HG03565 (cell line): Measurements from ENCODE around the gene TRIM10.

Experiments used
- ATAC-seq: cut with Tn5 transposase; IDR thresholded peaks from one replicate; pipeline ENCODE4 v1.9.1; 2021; ENCODE audit warnings: mild to moderate bottlenecking, moderate library complexity; ENCODE audit not compliant: unreplicated experiment

TRIM10 gene, protein sequence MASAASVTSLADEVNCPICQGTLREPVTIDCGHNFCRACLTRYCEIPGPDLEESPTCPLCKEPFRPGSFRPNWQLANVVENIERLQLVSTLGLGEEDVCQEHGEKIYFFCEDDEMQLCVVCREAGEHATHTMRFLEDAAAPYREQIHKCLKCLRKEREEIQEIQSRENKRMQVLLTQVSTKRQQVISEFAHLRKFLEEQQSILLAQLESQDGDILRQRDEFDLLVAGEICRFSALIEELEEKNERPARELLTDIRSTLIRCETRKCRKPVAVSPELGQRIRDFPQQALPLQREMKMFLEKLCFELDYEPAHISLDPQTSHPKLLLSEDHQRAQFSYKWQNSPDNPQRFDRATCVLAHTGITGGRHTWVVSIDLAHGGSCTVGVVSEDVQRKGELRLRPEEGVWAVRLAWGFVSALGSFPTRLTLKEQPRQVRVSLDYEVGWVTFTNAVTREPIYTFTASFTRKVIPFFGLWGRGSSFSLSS

DNA sequence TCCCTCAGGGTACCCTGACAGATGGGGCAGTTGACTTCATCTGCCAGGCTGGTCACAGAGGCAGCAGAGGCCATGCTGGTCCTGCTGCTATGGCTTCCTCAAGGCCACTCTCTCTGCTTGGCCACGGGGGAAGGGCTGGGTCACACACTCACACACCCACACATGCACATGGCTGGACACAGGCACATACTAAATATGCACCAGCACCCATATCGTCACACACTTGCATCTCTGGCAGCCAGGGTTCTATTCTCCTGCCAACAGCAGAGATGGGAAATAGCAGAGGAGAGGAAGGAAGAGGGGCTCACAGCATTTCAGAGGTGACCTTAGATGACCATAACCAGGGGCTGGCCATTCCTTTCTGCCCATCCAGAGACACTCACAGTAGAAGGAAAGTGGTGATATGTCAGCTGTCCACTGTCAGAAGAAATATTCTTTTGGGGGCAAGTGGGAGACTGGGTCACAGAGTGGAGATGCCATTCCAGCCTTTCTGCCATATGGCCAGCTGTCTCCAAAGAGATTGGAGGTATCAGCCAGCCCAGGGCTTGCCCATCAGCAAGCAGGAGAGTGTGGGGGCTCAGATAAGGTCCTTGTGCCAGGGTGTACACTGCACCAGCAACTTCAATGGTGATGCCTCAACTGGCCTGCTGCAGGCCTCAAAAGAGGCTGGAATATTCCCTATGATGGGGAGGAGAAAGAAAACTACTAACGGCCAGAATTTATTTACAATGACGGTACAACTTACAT is at the start of gene TRIM10:
TSS of gene TRIM10 (minus strand) at position 427 of the 747 bp plus-strand sequence. CDS start at position 74, 353 bp downstream.
- ATAC-seq, result no peak

DNA sequence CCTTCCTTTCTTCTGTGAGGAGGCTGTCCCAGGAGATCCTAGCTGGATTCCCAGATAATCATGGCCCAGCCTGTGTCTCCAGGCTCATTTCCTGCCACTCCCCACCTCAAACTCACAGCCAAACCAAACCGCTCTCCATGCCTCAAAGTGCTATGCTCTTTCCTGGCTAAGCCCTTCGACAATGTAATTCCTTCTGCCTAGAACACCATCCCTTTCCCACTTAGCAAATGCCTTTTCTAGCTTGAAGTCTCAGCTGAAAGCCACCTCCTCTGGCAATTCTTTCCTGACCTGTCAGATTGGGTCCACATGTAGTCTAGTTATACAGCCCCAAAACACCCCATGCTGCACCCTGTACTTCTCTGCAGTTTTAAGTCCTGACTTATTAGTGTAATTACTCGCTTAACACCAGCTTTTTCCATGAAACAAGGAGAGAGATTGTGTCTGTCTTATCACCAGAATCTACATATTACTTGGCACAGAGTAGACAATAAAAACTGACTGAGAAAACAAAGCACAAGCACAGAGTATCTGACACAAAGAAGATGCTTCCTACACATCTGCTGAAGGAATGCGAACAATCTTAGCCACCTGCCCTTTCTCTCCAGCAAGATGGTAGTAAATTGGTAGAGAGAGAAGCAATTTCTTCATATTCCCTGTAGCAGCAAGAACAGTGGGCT is 46.7 kb upstream of the TRIM10 start:
- no peak for ATAC-seq

DNA sequence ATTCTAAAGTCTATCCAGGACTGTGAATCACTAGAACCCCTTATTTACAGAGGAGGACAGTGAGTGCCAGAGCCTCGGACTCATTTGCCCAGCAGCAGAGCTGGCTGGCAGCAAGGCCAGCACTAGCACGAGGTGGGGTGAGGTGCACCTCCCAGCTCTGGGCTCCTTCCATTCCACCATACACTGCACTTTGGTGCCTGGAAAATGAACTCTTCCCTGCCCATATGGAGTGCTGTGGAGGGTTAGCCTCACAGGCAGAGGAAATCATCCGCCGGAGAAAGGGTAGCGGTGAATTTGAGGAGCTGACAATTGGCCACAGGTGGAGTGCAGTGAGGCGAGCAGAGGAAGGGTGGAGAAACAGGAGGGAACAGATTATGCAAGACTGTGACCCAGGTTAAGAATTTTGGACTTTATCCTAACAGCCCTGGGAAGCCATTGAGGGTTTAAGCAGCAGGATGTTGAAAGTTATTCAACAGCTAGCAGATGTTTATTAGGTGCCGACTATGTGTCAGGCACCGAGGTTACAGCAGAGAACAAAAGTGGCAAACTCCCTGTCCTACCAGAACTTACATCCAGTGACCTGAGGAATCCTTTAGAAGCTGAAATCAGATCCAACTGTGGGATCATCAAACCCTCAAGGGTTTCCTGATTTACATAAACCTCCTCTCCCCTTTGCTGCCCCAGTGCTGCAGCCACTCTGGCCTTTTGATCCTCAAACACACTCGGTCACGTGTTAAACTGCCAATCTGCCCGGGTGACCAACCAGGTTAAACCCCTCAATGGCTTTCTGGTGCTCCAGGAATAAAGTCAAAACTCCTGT is 46.0 kb upstream of the TRIM10 start:
- ATAC-seq, result no peak

DNA sequence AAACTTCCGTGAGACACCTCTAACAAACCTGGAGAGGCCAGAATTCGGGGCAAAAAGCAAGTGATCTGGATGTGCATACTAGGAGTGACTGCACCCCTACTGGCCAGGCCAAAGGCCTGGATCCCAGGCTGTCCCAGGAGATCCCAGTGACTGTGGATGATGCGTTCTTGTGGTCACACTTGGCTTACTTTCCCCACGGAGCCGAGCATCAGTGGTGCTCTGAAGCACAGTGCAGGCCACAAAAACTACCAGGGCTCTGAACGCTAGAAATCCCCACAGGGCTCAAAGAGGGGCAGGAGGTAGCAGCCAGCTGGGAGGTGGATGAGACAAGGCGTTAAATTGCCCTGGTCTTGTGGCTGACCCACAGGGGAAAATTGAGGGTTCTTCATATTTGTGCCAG is 45.1 kb upstream of the TRIM10 start:
- no peak for ATAC-seq

DNA sequence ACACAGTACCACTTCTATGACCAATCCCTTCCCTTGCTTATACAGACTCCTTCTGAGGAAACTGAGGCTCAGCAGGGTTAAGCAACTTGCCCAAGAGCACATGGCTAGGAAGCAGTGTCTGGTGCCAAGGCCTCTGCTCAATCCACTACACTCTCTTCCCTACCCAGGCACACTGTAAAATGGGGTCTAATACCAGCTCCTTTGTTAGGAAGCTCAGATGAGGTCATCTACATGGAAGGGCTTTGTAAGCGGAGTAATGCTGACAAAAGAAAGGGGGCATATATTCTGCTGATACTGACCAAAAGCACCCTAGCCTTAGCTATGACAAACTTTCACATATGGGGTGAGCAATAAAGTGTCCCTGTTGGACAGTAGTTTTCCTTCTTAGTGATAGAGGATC is 43.1 kb upstream of the TRIM10 start:
- no peak for ATAC-seq

DNA sequence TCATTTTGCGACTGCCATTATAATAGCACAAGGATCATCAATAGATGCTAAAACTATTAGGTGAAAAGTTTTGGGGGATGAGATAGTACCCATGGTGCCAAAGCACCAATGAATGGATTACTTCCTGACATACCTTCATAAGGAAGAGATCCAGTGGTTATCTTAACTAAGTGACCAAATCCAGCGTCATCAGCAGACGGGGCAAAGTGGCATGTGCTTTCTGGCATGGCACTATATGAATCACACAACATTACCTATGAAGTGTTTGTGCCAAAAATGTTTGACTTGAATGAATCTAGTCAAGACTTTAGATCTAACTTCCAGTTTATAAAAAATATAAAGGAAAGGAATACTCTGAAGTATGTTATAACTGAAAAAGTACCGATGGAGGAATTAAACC is 41.4 kb upstream of the TRIM10 start:
- no peak for ATAC-seq

DNA sequence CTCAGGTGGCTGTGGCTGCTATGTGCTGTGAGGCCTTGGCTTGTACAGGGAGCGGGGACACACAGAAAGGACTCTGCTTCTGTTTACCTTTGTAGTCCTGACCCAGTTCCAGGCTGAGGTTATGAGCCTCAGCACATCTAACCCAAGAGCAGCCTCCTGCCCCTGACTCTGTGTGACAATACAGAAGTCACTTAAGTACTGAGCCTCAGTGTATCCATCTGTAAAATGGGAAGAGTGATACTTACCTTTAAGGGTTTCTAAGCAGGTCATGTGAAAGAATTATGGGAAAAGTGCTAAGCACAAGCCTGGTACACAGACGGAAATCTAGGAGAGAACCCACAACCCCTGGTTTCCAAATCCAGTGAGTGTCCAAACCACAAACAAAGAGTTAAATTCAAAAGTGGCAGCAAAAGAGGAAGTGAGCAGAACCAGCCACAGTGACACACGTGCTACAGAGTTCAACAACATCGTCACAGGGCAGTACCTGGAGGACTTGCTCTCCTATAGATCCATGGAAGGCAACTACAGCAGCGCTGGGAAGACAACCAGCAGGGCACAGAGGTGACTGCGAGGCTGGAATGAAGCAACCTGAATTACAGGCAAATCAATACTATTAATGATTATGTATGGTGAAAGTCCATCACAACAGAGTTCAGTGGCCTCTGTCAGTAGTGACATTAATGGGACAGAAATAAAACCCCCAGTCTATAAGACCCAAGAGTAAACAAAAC is 39.7 kb upstream of the TRIM10 start:
- ATAC-seq, result peak; percentile 71

DNA sequence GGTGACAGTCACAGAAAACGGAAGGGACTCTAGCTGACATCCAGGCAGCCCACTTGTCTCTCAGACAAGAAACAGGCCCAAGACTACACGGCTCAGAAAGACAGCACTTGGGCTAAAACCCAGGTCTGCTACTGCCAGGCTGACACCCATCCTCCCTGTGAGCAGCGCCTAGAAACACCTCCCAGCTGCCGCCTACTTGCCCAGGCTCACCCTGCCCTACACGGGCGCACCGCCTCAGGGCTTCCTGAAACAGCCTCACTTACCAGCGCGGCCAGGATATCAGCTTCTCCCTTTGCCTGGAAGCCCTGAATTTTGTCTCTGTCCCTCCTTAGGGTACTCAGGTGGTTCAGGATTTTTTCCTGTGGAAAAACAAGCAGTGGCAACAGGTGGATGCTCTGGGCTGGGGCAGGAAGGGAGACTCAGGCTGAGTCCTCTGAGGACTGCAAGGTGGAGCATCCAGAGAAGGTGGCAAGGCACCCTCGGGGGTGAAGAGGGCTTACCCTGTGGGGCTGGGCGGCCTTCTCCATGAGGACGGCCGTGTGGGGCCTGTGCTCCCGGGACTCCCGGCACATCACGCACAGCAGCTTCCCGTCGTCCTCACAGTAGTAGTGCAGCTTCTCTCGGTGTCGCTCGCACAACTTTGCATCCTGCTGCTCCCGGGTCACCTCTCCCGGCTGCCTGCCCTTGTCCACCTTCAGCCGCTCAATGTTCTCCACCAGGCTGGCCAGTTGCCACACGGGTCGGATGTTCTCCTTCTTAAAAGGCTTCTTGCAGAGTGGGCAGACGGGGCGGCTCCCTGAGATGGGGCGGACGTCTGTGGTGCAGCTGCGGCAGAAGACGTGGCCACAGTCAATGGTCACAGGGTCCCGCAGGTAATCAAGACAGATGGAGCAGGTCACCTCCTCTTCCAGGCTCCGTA is 37.4 kb upstream of the TRIM10 start:
- ATAC-seq, result no peak

DNA sequence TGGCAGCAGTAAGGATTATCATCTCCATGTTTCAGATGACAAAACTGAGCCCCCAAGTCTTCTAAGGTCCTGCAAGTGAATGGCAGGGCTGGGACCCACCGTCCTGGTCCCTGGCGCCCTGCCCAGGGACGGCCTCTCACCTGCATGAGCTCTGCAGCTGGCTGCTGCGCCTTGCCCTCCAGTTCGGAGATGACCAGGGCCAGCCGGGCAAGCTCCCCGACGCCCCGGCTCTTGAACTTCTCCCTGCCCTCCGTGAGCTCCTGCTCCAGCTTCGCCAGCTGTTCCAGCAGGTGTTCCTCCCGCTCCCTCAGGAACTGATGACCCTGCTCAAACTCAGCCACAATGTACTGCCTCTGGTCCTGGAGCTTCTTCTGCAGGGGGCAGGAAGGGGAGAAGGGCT is 35.4 kb upstream of the TRIM10 start:
- ATAC-seq, result no peak

DNA sequence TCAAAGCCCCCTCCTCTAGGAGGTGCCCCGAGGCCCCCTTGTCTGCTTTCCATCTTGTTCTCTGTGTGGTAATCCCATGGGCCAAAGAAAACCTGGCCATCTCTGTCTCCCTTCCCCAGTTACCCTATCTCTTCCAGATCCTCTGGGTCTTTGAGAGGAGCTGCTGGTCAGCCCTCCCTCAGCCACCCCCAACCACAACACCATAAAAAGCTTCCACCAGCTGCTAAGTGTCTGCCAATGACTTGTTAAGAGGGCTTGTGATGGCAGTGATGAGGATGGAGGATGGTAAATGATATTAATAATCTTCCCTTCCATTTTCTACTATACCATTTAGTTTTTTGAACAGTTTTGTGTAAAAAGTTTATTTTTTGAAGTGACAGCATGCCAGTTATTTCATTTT is 34.9 kb upstream of the TRIM10 start:
- no peak for ATAC-seq

DNA sequence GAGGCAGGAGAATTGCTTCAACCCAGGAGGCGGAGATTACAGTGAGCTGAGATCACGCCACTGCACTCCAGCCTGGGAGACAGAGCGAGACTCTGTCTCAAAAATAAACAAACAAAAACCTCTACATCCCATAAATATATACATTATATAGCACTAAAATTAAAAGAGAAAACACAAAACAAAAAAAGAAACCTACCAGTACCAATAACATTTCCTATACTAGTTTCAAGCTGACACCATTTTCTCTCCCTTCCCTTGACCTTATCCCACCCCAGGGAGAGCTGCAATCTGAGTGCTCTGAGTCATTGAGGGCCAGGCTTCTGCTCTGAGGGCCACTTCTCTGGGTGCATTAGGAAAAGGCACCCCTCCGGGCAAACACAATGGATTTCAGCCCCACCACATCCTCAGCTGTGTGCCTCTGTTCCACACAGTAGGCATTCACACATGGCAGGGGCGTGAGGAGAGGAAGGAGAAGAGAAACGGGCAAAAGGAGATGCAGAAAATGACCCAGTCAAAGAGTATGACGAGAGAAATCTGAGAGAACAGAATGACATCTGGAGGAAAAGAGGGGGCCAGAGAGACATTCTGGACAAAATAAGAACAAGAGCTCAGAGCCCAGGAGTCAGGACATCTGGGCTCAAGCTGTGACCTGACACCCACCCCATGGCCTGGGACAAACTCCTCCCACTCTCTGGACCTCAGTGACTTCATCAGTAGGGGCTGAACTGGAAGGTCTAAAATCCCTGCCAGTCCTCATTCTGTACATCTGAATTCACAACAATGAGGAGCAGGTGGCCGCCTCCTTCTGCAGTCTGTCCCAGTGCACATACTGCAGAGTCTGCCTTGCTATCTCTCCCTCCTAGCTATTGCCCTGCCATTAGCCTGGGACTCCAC is 34.0 kb upstream of the TRIM10 start:
- ATAC-seq, result no peak

DNA sequence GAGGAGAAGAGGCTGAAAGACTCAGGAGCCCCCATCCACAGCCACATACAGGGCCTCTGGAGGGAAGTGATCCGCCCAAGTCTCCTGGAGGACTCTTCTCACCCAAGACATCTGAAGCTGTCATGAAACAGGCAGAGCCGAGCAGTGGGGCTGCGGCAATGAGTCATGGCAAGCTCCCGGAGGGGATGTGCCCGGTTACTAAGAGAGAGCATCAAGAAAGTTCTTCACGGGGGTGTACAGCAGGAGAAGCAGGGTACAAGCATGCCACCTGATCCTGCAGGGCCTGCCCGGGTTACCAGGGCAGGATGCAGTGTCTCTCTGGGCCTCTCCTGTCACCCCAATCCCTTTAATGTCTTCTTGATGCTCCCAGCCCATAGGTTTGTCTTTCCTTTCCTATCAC is 31.1 kb upstream of the TRIM10 start:
- no peak for ATAC-seq

DNA sequence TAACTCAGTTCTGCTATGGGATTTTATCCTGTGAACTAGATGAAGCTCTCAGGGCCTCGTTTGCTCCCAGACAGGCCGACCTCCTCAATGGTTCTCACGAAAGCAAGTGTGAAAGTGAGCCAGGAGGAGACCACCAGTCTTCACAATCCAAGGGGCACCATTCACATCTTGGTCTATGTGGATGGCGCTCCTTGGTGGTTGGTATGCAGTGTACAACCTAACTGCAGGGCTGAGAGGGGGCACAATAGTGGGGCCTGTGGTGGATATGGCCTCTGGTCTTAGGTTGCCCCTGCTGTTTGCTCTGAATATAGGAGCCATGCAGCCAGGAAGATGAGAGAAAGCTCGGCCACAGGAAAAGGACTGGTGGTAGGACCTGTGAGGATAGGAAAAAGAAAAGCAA is 27.5 kb upstream of the TRIM10 start:
- ATAC-seq, result no peak

DNA sequence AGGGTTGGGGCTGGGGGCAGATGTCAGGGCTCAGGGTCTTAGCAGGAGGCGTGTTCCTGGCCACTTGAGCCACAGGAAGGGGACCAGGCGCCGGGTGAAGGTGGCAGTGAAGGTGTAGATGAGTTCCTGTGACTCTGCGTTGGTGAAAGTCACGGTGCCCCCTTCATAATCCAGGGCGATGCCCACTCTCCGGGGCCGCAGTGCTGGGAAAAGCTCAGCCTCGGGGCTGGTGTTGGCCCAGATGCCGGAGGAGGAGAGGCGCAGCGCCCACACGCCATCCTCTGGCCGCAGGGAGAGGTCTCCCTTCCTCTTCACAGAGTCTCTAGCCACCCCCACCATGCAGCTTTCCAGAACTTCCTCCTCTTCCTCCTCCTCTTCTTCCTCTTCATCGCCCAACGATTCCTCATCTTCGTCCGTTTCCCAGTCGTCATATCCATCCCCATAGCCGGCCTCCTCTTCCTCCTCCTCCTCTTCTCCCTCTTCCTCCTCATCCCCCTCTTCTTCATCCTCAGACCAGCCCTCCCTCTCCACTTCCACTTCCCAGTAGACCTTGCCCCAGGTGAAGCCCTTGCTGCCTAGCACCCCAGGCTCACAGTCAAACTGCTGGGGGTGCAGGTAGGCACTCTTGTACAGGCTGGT is 25.0 kb upstream of the TRIM10 start:
- ATAC-seq, result no peak

DNA sequence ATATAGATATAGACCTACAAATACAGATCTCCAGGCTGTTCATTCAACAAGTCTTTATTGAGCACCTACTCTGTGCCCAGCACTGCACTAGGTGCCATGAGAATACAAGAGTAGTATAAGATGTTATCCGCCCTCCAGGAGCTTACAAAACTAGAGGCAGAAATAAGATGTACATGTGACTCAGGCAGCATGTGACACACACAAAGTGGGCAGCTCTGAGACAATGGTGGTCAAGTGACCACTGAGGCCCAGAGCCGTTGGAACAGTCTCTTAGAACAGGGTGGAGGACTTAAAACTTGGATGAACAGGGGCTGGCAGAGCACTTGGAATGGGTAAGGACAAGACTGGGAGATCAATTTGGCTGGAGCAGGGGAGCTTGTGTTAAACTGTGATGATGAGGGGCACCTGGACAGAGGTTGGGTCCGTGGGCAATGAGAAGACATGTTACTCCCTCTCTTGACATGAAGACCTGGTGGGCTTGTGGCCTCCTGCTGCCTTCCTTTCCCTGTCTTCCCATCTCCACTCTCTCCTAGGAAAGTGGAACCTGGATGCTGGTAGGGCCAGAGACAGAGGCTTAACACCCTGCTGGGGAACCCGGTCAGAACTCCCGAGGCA is 23.5 kb upstream of the TRIM10 start:
- no peak for ATAC-seq

DNA sequence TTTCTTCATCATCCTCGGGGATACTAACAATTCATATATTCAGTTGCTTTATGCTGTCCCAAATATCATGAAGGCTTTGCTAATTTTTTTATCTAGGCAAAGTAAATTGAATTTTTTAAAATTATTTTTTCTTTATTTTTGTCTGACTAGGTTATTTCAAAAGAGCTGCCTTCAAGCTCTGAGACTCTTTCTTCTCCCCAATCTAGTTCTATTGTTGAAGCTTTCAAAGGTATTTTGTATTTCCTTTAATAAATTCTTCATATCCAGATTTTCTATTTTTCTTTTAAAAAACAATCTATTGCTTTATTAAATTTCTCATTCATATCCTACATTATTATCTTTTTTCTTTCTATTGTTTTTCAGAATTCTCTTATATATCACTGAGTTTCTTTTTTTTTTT is 19.1 kb upstream of the TRIM10 start:
- ATAC-seq, result no peak

DNA sequence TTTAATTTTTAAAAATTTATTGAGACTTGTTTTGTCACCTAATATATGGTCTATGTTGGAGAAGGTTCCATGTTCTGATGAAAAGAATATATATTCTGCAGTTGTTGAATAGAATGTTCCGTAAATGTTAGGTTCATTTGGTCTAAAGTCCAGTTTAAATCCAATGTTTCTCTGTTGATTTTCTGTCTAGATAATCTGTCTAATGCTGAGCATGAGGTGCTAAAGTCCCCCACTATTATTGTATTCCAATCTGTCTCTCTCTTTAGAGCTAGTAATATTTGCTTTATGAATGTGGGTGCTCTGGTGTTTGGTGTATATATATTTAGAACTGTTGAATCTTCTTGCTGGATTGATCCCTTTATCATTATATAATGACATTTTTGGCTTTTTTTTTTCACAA is 17.8 kb upstream of the TRIM10 start:
- ATAC-seq, result no peak
